DMS79 treated with DMSO at 0.1 percent for 48 hours (cell line): Measurements from ENCODE around the gene UBR1.

Experiments
- DNase-seq: peaks from one replicate; lab custom pipeline; 2025; lab: John Stamatoyannopoulos, UW

UBR1 gene

GRCh38 chr15:43107751-43108150 lies 1.9 kb upstream of the UBR1 start:
- DNase-seq: no peak

- no peak for DNase-seq
These were observed 620 bp upstream of the UBR1 start for GRCh38 chr15:43106486-43106829.

- no peak for DNase-seq
These were observed 631 bp downstream of the UBR1 start for GRCh38 chr15:43105077-43105736.

GRCh38 chr15:43104426-43104825 lies 1.4 kb downstream of the UBR1 start:
- DNase-seq: no peak

- DNase-seq: no peak
These were observed 1.9 kb downstream of the UBR1 start for GRCh38 chr15:43103907-43104306.

- no peak for DNase-seq
These were observed 3.7 kb downstream of the UBR1 start for GRCh38 chr15:43102187-43102586.

- DNase-seq: no peak
These were observed 4.9 kb downstream of the UBR1 start for GRCh38 chr15:43100971-43101370.

- no peak for DNase-seq
These were observed 6.6 kb downstream of the UBR1 start for GRCh38 chr15:43099105-43099845.

GRCh38 chr15:43096411-43096810 lies 9.4 kb downstream of the UBR1 start:
- no peak for DNase-seq

- DNase-seq: no peak
These were observed 10.0 kb downstream of the UBR1 start for GRCh38 chr15:43095708-43096347.

GRCh38 chr15:43095243-43095642 lies 10.6 kb downstream of the UBR1 start:
- no peak for DNase-seq

GRCh38 chr15:43094416-43095030 lies 11.3 kb downstream of the UBR1 start:
- DNase-seq: no peak

- no peak for DNase-seq
These were observed 12.8 kb downstream of the UBR1 start for GRCh38 chr15:43093026-43093425.

- no peak for DNase-seq
These were observed 14.0 kb downstream of the UBR1 start for GRCh38 chr15:43091859-43092258.

GRCh38 chr15:43086551-43086950 lies 19.3 kb downstream of the UBR1 start:
- DNase-seq: no peak

GRCh38 chr15:43085921-43086320 lies 19.9 kb downstream of the UBR1 start:
- no peak for DNase-seq

- no peak for DNase-seq
These were observed 23.3 kb downstream of the UBR1 start for GRCh38 chr15:43082509-43082908.

- DNase-seq: no peak
These were observed 24.6 kb downstream of the UBR1 start for GRCh38 chr15:43081283-43081682.

- DNase-seq: no peak
These were observed 34.4 kb downstream of the UBR1 start for GRCh38 chr15:43071451-43071850.

- DNase-seq: no peak
These were observed 34.9 kb downstream of the UBR1 start for GRCh38 chr15:43070893-43071292.

GRCh38 chr15:43070249-43070648 lies 35.6 kb downstream of the UBR1 start:
- DNase-seq: no peak

- DNase-seq: no peak
These were observed 37.9 kb downstream of the UBR1 start for GRCh38 chr15:43067717-43068461.
